Activated CD4-positive, alpha-beta memory T cell treated with anti-CD3 and anti-CD28 coated beads, Interleukin-2, amount 10 ng/mL, durations not matched to agents 7 days and 5 days (primary cell): ENCODE results near the gene TET2. TPM values are rescaled to one million over a fixed set of nuclear protein-coding genes. Genes with fewer than 3 reads are reported as not detected.
"Not testable (repeated sequence)": the region's sequence is repeated elsewhere in the genome, so short reads cannot be mapped to it uniquely, and the experiment has no call there.

ENCODE experiments used
- CTCF ChIA-PET: fragments of 350-600 bp; sonication (Branson Sonifier 250); formaldehyde crosslinking; loops from one replicate; lab custom pipeline; 2021; ENCODE audit warnings: antibody characterized with exemption, inconsistent platforms; lab: Charles Lee
- POLR2A ChIA-PET: fragments of 350-600 bp; sonication (Branson Sonifier 250); formaldehyde crosslinking; loops from one replicate; lab custom pipeline; 2021; ENCODE audit warnings: antibody characterized with exemption; lab: Charles Lee
- DNase-seq: peaks from one replicate; pipeline ENCODE4 v3.0.0-alpha.2; 2020
- H3K27ac Mint-ChIP-seq: one replicate; pipeline ENCODE4 v1.8.0; 2021; ENCODE audit warnings: mild to moderate bottlenecking, mixed read lengths
- H3K27me3 Mint-ChIP-seq: one replicate; pipeline ENCODE4 v1.8.0; 2021; ENCODE audit warnings: mixed read lengths
- H3K36me3 Mint-ChIP-seq: one replicate; pipeline ENCODE4 v1.8.0; 2021; ENCODE audit warnings: low read depth, mixed read lengths
- H3K4me1 Mint-ChIP-seq: one replicate; pipeline ENCODE4 v1.8.0; 2021; ENCODE audit warnings: mixed read lengths
- H3K4me3 Mint-ChIP-seq: one replicate; pipeline ENCODE4 v1.8.0; 2021; ENCODE audit warnings: mild to moderate bottlenecking, mixed read lengths
- H3K9me3 Mint-ChIP-seq: one replicate; pipeline ENCODE4 v1.8.0; 2021; ENCODE audit warnings: mixed read lengths
- total RNA-seq, 2 experiments: library from RNA; stranded (reverse); gene quantifications; one replicate each; pipeline ENCODE4 v1.2.3, GENCODE V29; 2021

TET2 gene
- total RNA-seq, 2 experiments from 2014 or later, result 25.0 to 25.9 TPM

GRCh38 chr4:105274504-105274903, 127.8 kb downstream of the TET2 start:
- no peak for DNase-seq
- peaks cover 25% of the 10 kb centered on the region for H3K4me1 Mint-ChIP-seq
- H3K27me3 Mint-ChIP-seq, result no peaks in the 10 kb centered on the region
- ChIA-PET POLR2A (no interaction called here), CTCF (no interaction called here)
- peaks cover 78% of the 10 kb centered on the region for H3K36me3 Mint-ChIP-seq
- peaks cover 5% of the 10 kb centered on the region for H3K9me3 Mint-ChIP-seq
- no peak overlapping the region for H3K4me3 Mint-ChIP-seq
- H3K27ac Mint-ChIP-seq, result no peak overlapping the region

GRCh38 chr4:105276361-105277104, 129.9 kb downstream of the TET2 start:
- POLR2A ChIA-PET, result no interaction called here
- H3K9me3 Mint-ChIP-seq, result peaks cover 4% of the 10 kb centered on the region
- peaks cover 58% of the 10 kb centered on the region for H3K36me3 Mint-ChIP-seq
- CTCF ChIA-PET, result interaction anchor here (1.5 kb wide), 1 partner anchor 198 kb away, joined by 5 read pairs; the partner anchor contains the start of gene PPA2
- H3K27me3 Mint-ChIP-seq, result no peaks in the 10 kb centered on the region
- peaks cover 21% of the 10 kb centered on the region for H3K4me1 Mint-ChIP-seq
- no peak overlapping the region for H3K27ac Mint-ChIP-seq
- DNase-seq, result no peak
- H3K4me3 Mint-ChIP-seq, result no peak overlapping the region

- DNase-seq, result no peak
- Mint-ChIP-seq H3K9me3 (no peaks in the 10 kb centered on the region), H3K4me1 (peaks cover 12% of the 10 kb centered on the region), H3K36me3 (peaks cover 46% of the 10 kb centered on the region), H3K27ac (no peak overlapping the region), H3K27me3 (no peaks in the 10 kb centered on the region), H3K4me3 (no peak overlapping the region)
- ChIA-PET POLR2A (no interaction called here), CTCF (interaction anchor here (1.5 kb wide), 1 partner anchor 196 kb away, joined by 5 read pairs; the partner anchor contains the start of gene PPA2)
These were observed 131.0 kb downstream of the TET2 start for GRCh38 chr4:105277702-105278101.

GRCh38 chr4:105279314-105279713, 132.6 kb downstream of the TET2 start:
- Mint-ChIP-seq H3K4me1 (peaks cover 1% of the 10 kb centered on the region), H3K9me3 (no peaks in the 10 kb centered on the region), H3K27ac (no peak overlapping the region), H3K4me3 (no peak overlapping the region), H3K27me3 (no peaks in the 10 kb centered on the region), H3K36me3 (peaks cover 33% of the 10 kb centered on the region)
- no peak for DNase-seq
- CTCF ChIA-PET, result no interaction called here
- POLR2A ChIA-PET, result no interaction called here

- Mint-ChIP-seq H3K9me3 (peaks cover 3% of the 10 kb centered on the region), H3K36me3 (peaks cover 21% of the 10 kb centered on the region), H3K27me3 (no peaks in the 10 kb centered on the region), H3K4me1 (no peaks in the 10 kb centered on the region), H3K27ac (no peak overlapping the region), H3K4me3 (no peak overlapping the region)
- DNase-seq, result no peak
- POLR2A ChIA-PET, result no interaction called here
- CTCF ChIA-PET, result no interaction called here
These were observed 133.9 kb downstream of the TET2 start for GRCh38 chr4:105280338-105281123.

GRCh38 chr4:105281124-105281415, 134.4 kb downstream of the TET2 start:
- Mint-ChIP-seq H3K27ac (no peak overlapping the region), H3K4me1 (no peaks in the 10 kb centered on the region), H3K4me3 (no peak overlapping the region), H3K9me3 (peaks cover 4% of the 10 kb centered on the region), H3K36me3 (peaks cover 15% of the 10 kb centered on the region), H3K27me3 (no peaks in the 10 kb centered on the region)
- DNase-seq, result no peak
- POLR2A ChIA-PET, result no interaction called here
- CTCF ChIA-PET, result no interaction called here

GRCh38 chr4:105282489-105282888, 135.8 kb downstream of the TET2 start:
- Mint-ChIP-seq H3K4me1 (peaks cover 6% of the 10 kb centered on the region), H3K27ac (no peak overlapping the region), H3K36me3 (peaks cover 12% of the 10 kb centered on the region), H3K27me3 (no peaks in the 10 kb centered on the region), H3K4me3 (no peak overlapping the region), H3K9me3 (peaks cover 10% of the 10 kb centered on the region)
- POLR2A ChIA-PET, result no interaction called here
- CTCF ChIA-PET, result no interaction called here
- DNase-seq, result no peak

GRCh38 chr4:105283501-105283900, 136.8 kb downstream of the TET2 start:
- Mint-ChIP-seq H3K36me3 (peaks cover 16% of the 10 kb centered on the region), H3K9me3 (peaks cover 14% of the 10 kb centered on the region), H3K4me1 (peaks cover 9% of the 10 kb centered on the region), H3K4me3 (no peak overlapping the region), H3K27me3 (no peaks in the 10 kb centered on the region), H3K27ac (no peak overlapping the region)
- ChIA-PET POLR2A (no interaction called here), CTCF (no interaction called here)
- no peak for DNase-seq

GRCh38 chr4:105288121-105288520, 141.4 kb downstream of the TET2 start:
- Mint-ChIP-seq H3K27me3 (no peaks in the 10 kb centered on the region), H3K27ac (no peak overlapping the region), H3K9me3 (peaks cover 18% of the 10 kb centered on the region), H3K4me1 (peaks cover 9% of the 10 kb centered on the region), H3K4me3 (no peak overlapping the region), H3K36me3 (peaks cover 23% of the 10 kb centered on the region)
- DNase-seq, result no peak
- POLR2A ChIA-PET, result no interaction called here
- CTCF ChIA-PET, result no interaction called here

GRCh38 chr4:105291925-105292324, 145.2 kb downstream of the TET2 start:
- Mint-ChIP-seq H3K9me3 (peaks cover 11% of the 10 kb centered on the region), H3K4me3 (no peak overlapping the region), H3K27ac (no peak overlapping the region), H3K4me1 (peaks cover 5% of the 10 kb centered on the region), H3K36me3 (peaks cover 18% of the 10 kb centered on the region), H3K27me3 (no peaks in the 10 kb centered on the region)
- DNase-seq, result no peak
- ChIA-PET POLR2A (no interaction called here), CTCF (no interaction called here)

GRCh38 chr4:105293360-105293759, 146.7 kb downstream of the TET2 start:
- CTCF ChIA-PET, result no interaction called here
- H3K9me3 Mint-ChIP-seq, result peaks cover 10% of the 10 kb centered on the region
- POLR2A ChIA-PET, result no interaction called here
- no peak overlapping the region for H3K4me3 Mint-ChIP-seq
- peaks cover 15% of the 10 kb centered on the region for H3K36me3 Mint-ChIP-seq
- no peaks in the 10 kb centered on the region for H3K27me3 Mint-ChIP-seq
- no peak for DNase-seq
- no peak overlapping the region for H3K27ac Mint-ChIP-seq
- no peaks in the 10 kb centered on the region for H3K4me1 Mint-ChIP-seq

GRCh38 chr4:105296672-105297071, 150.0 kb downstream of the TET2 start:
- H3K9me3 Mint-ChIP-seq, result peaks cover 19% of the 10 kb centered on the region
- H3K4me1 Mint-ChIP-seq, result no peaks in the 10 kb centered on the region
- peaks cover 11% of the 10 kb centered on the region for H3K36me3 Mint-ChIP-seq
- no peak overlapping the region for H3K27ac Mint-ChIP-seq
- no peaks in the 10 kb centered on the region for H3K27me3 Mint-ChIP-seq
- POLR2A ChIA-PET, result interaction anchor here (0.6 kb wide), 1 partner anchor 58 kb away, joined by 3 read pairs; no protein-coding TSS in a partner anchor
- DNase-seq, result no peak
- H3K4me3 Mint-ChIP-seq, result no peak overlapping the region
- CTCF ChIA-PET, result no interaction called here

- H3K4me3 Mint-ChIP-seq, H3K27me3 Mint-ChIP-seq, DNase-seq, POLR2A ChIA-PET, H3K27ac Mint-ChIP-seq, CTCF ChIA-PET, H3K4me1 Mint-ChIP-seq: not testable (repeated sequence)
- H3K9me3 Mint-ChIP-seq, result peaks cover 26% of the 10 kb centered on the region
- H3K36me3 Mint-ChIP-seq, result peaks cover 19% of the 10 kb centered on the region
These were observed 152.4 kb downstream of the TET2 start for GRCh38 chr4:105299027-105299426.
